HS-27A (cell line): ENCODE data around the gene ITPR3.

Source experiments
- DNase-seq: peaks from one replicate; pipeline ENCODE4 v3.0.0-alpha.2; 2012; ENCODE audit warnings: low read depth, missing footprints

Gene ITPR3

GRCh38 chr6:33620856-33621710 lies at the start of gene ITPR3:
ITPR3 (plus strand) TSS chr6:33621322; CDS start chr6:33621603, 281 bp downstream.
- DNase-seq = no peak

- no peak for DNase-seq
These were observed 49.3 kb upstream of the ITPR3 start for GRCh38 chr6:33571637-33572316.

- DNase-seq = no peak
These were observed 45.9 kb upstream of the ITPR3 start for GRCh38 chr6:33575211-33575610.

GRCh38 chr6:33576668-33577067 lies 44.5 kb upstream of the ITPR3 start:
- no peak for DNase-seq

GRCh38 chr6:33577106-33577535 lies 44.0 kb upstream of the ITPR3 start:
- DNase-seq = no peak

- DNase-seq = no peak
These were observed 43.4 kb upstream of the ITPR3 start for GRCh38 chr6:33577718-33578117.

GRCh38 chr6:33578164-33578563 lies 43.0 kb upstream of the ITPR3 start:
- DNase-seq = no peak

GRCh38 chr6:33578588-33579011 lies 42.5 kb upstream of the ITPR3 start:
- DNase-seq = no peak

GRCh38 chr6:33579828-33580714 lies 41.1 kb upstream of the ITPR3 start, which contains the start of gene BAK1:
BAK1 (minus strand) TSS chr6:33580276; CDS start chr6:33577604, 2,672 bp downstream.
- DNase-seq = peak; percentile 81

- DNase-seq = no peak
These were observed 39.9 kb upstream of the ITPR3 start for GRCh38 chr6:33581186-33581585.

- DNase-seq = no peak
These were observed 37.4 kb upstream of the ITPR3 start for GRCh38 chr6:33583591-33584155.

- DNase-seq = no peak
These were observed 36.3 kb upstream of the ITPR3 start for GRCh38 chr6:33584700-33585402.

GRCh38 chr6:33585403-33586107 lies 35.6 kb upstream of the ITPR3 start:
- peak; percentile 74 for DNase-seq

GRCh38 chr6:33586108-33586640 lies 34.9 kb upstream of the ITPR3 start:
- DNase-seq = no peak

- DNase-seq = no peak
These were observed 33.6 kb upstream of the ITPR3 start for GRCh38 chr6:33587529-33587928.

GRCh38 chr6:33588894-33589293 lies 32.2 kb upstream of the ITPR3 start:
- no peak for DNase-seq

- no peak for DNase-seq
These were observed 31.8 kb upstream of the ITPR3 start for GRCh38 chr6:33589392-33589730.

- DNase-seq = peak; percentile 89
These were observed 31.2 kb upstream of the ITPR3 start for GRCh38 chr6:33589731-33590530.

- DNase-seq = no peak
These were observed 30.5 kb upstream of the ITPR3 start for GRCh38 chr6:33590531-33591198.
